ENCODE results near the gene MYDGF. TPM values are rescaled to one million over a fixed set of nuclear protein-coding genes. Genes with fewer than 3 reads are reported as not detected.

Gene MYDGF
- total and polyA plus RNA-seq, 2 of the 13 experiments (the other 11 are each of a cell fraction or from before 2014, with no cell fraction given) = 116 to 198 TPM

- peak; percentile 63; the same call in 1 of the 2 replicates for TF ChIP-seq ZNF652 (CRISPR knock-in tag; IDR thresholded peaks at IDR 0.05; ENCODE audit: borderline replicate concordance, low read depth)
- TF ChIP-seq KMT2A (CRISPR knock-in tag; IDR thresholded peaks at IDR 0.05) = no peak
- peak; percentile 15; the same call in 1 of the 2 replicates for TF ChIP-seq SMC3 (IDR thresholded peaks at IDR 0.05; ENCODE audit: low read length)
- TF ChIP-seq, protein P1, sequence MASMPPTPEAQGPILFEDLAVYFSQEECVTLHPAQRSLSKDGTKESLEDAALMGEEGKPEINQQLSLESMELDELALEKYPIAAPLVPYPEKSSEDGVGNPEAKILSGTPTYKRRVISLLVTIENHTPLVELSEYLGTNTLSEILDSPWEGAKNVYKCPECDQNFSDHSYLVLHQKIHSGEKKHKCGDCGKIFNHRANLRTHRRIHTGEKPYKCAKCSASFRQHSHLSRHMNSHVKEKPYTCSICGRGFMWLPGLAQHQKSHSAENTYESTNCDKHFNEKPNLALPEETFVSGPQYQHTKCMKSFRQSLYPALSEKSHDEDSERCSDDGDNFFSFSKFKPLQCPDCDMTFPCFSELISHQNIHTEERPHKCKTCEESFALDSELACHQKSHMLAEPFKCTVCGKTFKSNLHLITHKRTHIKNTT (CRISPR knock-in tag; IDR thresholded peaks at IDR 0.05) = no peak
- no peak for TF ChIP-seq SP1 (IDR thresholded peaks at IDR 0.05)
- TF ChIP-seq SP1 (CRISPR knock-in tag; IDR thresholded peaks at IDR 0.05) = no peak
- 0 out of 2 replicates have a peak, but pooled peaks have one; percentile 18 for TF ChIP-seq RFXAP (CRISPR knock-in tag; IDR thresholded peaks at IDR 0.05; ENCODE audit: borderline replicate concordance)
- no peak for TF ChIP-seq ZNF510 (CRISPR knock-in tag; IDR thresholded peaks at IDR 0.05; ENCODE audit: low read depth)
- TF ChIP-seq ONECUT2 (CRISPR knock-in tag; IDR thresholded peaks at IDR 0.05) = no peak
- 0 out of 2 replicates have a peak, but pooled peaks have one; percentile 21 for TF ChIP-seq NR2C2 (CRISPR knock-in tag; IDR thresholded peaks at IDR 0.05; ENCODE audit: borderline replicate concordance)
- no peak for TF ChIP-seq SRF (IDR thresholded peaks at IDR 0.05; ENCODE audit: low read depth, low read length)
- TF ChIP-seq, protein P2, sequence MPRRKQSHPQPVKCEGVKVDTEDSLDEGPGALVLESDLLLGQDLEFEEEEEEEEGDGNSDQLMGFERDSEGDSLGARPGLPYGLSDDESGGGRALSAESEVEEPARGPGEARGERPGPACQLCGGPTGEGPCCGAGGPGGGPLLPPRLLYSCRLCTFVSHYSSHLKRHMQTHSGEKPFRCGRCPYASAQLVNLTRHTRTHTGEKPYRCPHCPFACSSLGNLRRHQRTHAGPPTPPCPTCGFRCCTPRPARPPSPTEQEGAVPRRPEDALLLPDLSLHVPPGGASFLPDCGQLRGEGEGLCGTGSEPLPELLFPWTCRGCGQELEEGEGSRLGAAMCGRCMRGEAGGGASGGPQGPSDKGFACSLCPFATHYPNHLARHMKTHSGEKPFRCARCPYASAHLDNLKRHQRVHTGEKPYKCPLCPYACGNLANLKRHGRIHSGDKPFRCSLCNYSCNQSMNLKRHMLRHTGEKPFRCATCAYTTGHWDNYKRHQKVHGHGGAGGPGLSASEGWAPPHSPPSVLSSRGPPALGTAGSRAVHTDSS (CRISPR knock-in tag; conservative IDR thresholded peaks at IDR 0.05) = no peak
- TF ChIP-seq HMGA1 (CRISPR knock-in tag; conservative IDR thresholded peaks at IDR 0.05) = no peak
- no peak for TF ChIP-seq PRDM4 (CRISPR knock-in tag; IDR thresholded peaks at IDR 0.05; ENCODE audit: borderline replicate concordance)
- no peak for TF ChIP-seq ZFP62 (CRISPR knock-in tag; IDR thresholded peaks at IDR 0.05)
- TF ChIP-seq ZSCAN31 (CRISPR knock-in tag; IDR thresholded peaks at IDR 0.05; ENCODE audit: low read depth) = no peak
- no peak for TF ChIP-seq GZF1 (CRISPR knock-in tag; IDR thresholded peaks at IDR 0.05)
- TF ChIP-seq KDM2A (CRISPR knock-in tag; IDR thresholded peaks at IDR 0.05; ENCODE audit: borderline replicate concordance, low read depth) = peak; percentile 38; the same call in 1 of the 2 replicates
- TF ChIP-seq UBTF (CRISPR knock-in tag; IDR thresholded peaks at IDR 0.05) = no peak
- TF ChIP-seq ZNF451 (CRISPR knock-in tag; IDR thresholded peaks at IDR 0.05) = no peak
- TF ChIP-seq KDM4B (CRISPR knock-in tag; IDR thresholded peaks at IDR 0.05) = no peak
- TF ChIP-seq PITX1 (CRISPR knock-in tag; IDR thresholded peaks at IDR 0.05) = peak; percentile 47; the same call in 1 of the 2 replicates
- no peak for TF ChIP-seq DNMT3B (CRISPR knock-in tag; conservative IDR thresholded peaks at IDR 0.05)
- TF ChIP-seq KLF11 (CRISPR knock-in tag; IDR thresholded peaks at IDR 0.05) = no peak
- TF ChIP-seq ZKSCAN8 (CRISPR knock-in tag; IDR thresholded peaks at IDR 0.05; ENCODE audit: borderline replicate concordance) = 0 out of 2 replicates have a peak, but pooled peaks have one; percentile 60
These were observed 45.3 kb downstream of the MYDGF start (continued) for GRCh38 chr19:4624733-4625362.

All from HepG2 (cell line).